Activated effector memory CD4-positive, alpha-beta T cell treated with Interleukin-2 at 50 U/mL for 16 hours (primary cell): ENCODE data around the gene B3GAT1.

Experiments
- DNase-seq: peaks from one replicate; pipeline ENCODE4 v3.0.0-alpha.2; 2020

Gene B3GAT1

DNA sequence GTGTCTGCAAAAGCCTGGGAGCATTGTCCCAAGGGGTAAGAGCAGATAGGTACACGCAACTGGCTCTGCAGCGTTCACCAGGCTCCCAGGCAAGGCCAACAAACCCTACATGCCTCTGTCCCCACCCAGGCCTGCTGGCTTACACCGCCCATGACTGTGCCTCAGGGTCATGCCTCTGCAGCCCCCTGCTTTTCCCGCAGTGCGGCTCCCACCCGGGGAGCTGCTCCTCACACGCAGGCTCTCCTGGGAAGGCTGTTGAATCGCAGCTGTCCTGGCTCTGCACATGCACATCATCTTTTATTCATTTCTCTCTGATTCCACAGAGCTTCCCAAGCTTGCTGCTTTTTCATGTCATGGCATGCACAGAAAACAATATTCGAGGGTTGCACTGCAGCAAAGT lies 29.2 kb upstream of the B3GAT1 start:
- no peak for DNase-seq

DNA sequence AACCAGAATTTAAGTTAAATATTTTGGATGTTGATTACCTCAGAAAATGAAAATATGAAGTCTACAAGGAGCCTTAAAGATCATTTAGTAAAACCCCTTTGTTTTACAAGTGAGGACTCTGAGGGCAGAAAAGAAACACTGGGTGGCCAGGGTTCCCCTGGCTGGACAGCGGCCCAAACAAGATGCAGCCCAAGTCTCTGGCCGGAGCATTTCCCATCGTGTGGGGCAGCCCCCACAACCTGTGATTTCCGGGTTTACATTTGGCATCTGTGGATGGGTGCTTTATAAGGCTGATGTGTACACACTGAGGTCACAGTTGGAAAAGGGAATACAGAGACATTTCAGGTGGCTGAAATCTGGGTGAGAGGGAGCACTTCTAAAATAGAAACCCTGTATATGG lies 28.8 kb upstream of the B3GAT1 start:
- no peak for DNase-seq

DNA sequence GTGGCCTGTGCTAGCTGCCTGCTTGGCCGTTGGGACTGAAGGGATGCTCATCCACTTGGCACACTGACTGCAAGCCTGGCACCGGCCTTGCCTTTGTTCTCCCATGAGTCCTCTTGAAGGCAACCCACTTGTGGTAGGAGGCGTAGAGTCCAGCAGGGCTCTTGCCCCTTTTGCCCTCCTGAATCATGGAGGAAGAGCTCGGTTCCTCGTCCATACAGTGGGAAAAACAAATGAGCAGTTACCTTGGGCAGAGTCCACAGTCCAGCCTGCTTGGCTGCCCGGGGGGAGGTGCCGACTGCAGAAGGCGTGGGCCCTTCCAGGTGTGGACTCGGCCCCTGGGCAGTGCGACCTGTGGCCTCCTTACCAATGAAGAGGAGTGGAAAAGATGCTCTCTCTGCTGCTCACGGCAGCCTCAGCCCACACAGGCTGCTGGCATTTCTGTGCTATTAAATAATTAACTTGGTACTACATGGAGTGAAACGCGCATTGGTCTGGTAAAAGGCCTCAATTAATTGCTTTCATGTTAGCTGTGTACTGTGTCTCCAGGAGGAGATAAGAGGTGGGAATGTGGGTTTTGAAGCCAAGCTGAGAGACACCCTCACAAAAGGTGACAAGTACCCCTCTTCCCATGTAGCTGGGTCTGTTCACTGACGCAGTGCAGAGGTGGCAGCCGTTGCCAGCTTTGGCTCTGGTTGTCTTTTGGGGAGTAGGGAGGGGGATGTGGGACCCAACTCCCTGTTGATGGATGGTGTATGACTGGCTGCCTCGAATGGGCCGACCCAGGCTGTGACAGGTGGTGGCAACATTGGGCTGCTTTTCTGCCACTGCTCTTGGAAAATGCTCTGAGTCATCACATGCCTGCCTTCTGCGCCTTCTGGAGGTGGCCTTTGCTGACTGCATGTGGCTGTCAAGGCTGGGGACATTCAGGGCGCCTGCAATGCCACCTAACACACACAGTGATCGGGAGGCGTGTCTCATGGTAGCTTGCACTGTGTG lies 26.8 kb upstream of the B3GAT1 start:
- DNase-seq: no peak

DNA sequence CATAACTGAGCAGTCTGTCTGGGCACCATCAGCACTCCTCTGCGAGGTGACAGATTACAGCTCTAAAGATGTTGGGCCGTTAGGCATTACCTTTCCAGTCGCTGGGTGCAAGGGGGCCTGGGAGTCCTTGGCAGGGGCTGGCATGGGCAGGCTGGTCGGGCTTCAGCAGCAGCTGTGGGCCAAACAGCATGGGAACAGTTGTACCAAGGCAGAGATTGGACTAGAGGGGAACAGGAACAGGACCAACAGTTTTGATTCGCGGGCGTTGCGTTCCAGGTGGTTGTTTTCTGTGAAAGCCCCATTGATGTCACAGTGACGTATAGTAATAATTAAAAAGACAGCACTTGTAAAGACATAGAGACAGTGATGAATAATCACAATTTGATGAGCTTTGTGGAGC lies 25.8 kb upstream of the B3GAT1 start:
- DNase-seq: no peak

DNA sequence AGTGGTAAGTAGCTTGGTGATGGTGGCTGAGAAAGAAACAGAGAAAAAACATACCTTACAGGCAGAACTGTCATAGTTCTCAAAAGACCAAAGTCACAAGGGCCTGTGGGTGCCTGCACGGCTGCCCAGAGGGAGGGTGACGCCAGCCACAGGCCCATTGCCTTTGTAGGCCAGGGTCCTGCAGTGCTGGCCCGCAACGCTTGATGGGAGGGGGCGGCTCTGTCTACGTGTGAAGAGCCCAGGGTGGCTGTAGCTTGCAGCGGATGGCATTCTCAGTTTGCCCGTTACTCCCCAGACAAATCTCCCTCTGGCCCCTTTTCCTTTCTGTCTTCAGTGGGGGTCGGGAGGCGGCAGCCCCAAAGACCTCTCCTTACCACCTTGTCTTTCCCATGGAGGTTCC lies 24.7 kb upstream of the B3GAT1 start:
- no peak for DNase-seq

DNA sequence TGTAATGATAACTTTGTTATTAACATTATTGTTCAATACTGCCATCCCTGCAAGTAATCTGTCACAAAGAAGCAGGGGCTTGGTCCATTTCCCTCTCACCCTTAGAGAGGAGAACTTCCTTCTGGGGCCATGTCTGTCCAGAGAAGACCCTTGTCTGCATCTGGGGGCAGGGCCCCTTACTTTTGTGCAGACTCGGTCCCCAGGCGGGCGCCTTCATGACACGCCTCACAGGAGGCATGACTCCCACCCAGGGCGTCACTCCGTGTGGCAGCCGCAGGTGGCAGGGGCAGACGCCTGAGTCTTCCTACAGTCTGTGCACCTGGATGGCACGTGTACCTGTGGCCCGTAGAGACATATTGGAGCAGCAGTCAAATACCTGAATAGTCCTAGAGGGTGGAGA lies 21.8 kb upstream of the B3GAT1 start:
- no peak for DNase-seq

DNA sequence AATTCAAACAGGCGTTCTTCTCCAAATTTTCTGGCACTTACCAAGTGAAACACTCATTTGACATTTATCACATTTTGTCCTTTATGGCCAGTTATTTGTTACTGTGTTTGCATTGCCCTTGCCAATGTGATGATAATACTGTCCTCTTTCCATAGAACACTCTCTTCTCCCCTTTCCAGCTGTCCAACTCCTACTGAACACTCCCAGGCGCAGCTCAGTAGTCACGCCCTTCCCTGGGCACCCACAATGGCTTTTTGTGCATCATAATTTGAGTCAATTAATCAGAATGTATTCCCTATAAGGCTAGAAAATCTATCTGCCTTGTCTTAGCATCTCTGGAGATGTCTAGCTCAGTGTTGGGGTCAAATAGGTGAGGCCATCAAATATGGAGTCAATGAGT lies 21.2 kb upstream of the B3GAT1 start:
- no peak for DNase-seq

GRCh38 chr11:134432776-134433175 lies 20.7 kb upstream of the B3GAT1 start:
- no peak for DNase-seq

- no peak for DNase-seq
These were observed 17.1 kb upstream of the B3GAT1 start for GRCh38 chr11:134429106-134429505.

- DNase-seq: no peak
These were observed 13.9 kb upstream of the B3GAT1 start for GRCh38 chr11:134425816-134426536.

GRCh38 chr11:134425413-134425812 lies 13.4 kb upstream of the B3GAT1 start:
- DNase-seq: no peak

GRCh38 chr11:134423106-134423505 lies 11.1 kb upstream of the B3GAT1 start:
- DNase-seq: no peak

GRCh38 chr11:134417871-134418840 lies 6.1 kb upstream of the B3GAT1 start:
- no peak for DNase-seq

DNA sequence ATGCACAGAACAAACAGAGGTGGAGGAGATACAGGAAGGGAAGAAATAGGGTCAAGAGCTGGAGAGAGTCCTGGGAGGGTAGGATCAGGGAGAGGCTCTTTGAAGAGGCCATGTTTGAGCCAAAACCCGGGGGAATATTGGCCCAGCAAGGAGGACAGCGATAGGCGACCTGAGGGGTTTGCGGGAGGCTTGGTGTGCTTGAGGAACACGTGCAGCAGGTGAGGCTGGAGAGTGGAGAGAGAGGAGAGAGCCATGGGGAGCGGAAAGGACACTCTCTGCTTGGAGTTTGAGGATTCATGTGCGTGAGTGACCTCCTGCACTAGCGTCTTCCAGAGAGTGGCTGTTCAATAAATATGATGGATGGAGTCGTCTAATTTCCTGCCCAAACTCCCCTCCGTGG lies 4.7 kb upstream of the B3GAT1 start:
- no peak for DNase-seq

- DNase-seq: no peak
These were observed 3.0 kb upstream of the B3GAT1 start for GRCh38 chr11:134414766-134415765.

DNA sequence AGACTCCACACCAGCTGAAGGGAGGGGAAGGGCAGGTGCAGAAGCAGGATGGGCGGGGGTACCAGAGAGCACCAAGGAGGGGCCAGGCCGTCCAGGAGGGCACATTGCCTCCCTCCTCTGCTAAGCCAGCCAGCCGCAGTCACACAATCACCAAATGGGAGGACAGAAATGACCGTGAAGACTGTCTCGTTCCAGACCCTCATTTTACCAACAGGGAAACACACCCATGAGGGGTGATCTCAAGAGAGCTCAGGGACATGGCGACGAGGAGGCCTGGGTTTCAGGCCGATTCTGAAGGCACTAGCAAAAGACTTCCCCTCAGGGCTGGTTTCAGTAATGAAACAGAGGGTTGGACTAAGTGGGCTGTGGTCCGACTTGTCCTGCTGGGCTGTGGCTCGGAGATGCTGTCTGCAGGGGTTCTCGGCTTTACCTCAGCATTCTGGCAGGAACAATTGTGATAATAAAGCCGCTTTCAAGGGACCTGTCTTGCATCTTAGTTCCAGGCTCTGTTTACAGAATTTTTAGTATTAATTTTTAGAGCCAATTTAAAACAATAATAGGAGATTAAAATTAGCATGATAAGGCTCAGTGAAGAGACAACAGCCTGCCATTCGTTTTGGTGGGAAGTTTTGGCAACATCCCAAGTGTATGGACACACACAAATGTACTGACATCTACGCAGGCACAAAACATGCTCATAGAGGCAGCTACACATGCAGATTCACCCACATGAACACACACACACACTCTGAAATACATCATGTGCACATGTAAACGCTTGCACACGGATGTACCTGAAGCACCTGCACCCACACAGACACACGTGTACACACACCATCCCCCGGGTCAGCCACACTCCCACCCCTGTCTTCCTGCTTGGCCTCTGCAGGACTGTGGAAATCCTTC lies 2.0 kb upstream of the B3GAT1 start:
- no peak for DNase-seq

DNA sequence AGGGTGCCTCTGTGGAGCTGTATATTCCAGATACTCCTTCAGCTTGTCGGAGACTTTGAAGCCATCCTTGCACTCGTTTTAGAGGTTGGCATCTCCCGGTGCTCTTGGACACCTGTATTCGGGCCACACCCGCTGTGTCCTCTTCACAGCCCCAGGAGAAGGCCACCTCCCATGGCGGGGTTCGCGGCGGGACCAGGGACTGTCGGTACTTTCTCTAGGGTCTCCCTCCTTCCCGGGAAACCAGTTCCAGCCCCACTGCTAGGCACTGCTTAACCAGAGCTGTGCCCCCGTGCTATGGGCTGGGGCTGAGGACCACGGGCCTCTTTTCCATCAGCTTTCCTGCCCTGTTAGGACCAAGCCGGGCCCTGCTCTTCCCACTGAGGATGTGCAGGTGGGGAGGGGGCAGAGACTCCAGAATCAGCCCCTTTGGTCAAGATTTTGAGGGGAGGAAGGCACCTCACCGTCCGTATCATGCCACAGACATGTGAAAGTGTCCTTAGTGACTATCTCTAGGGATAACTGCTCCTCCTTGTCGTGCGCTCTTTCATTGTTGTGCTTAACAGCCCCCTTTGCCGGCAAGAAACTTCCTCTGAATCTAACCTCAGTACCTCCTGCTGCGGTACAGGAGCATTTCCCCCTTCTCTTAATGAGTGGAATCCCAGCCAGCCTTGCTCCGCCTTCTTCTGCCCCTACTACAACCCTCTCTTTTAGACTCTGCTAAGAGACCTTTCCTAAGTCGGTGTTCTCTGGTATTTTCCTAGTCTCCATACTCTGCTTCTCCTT lies 1.2 kb upstream of the B3GAT1 start:
- DNase-seq: no peak

DNA sequence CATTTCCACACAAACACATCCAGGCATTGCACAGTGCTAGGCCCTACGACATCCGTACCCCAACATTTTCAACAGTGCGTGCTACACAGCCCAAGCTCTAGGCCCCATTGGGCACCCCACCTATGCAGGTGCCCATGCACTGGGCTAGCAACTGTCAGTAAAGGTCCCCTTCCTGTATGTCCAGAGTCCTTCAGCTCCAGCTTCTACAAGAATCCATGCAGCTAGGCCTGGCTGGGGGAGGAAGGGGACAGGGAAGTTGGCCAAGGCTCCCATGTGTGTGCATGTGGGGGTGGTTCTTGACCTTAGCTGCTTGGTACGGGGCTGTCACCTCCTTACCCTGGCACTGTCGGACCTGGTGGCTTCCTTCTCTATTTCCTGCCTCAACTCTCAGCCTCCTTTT lies 1.3 kb downstream of the B3GAT1 start:
- no peak for DNase-seq

DNA sequence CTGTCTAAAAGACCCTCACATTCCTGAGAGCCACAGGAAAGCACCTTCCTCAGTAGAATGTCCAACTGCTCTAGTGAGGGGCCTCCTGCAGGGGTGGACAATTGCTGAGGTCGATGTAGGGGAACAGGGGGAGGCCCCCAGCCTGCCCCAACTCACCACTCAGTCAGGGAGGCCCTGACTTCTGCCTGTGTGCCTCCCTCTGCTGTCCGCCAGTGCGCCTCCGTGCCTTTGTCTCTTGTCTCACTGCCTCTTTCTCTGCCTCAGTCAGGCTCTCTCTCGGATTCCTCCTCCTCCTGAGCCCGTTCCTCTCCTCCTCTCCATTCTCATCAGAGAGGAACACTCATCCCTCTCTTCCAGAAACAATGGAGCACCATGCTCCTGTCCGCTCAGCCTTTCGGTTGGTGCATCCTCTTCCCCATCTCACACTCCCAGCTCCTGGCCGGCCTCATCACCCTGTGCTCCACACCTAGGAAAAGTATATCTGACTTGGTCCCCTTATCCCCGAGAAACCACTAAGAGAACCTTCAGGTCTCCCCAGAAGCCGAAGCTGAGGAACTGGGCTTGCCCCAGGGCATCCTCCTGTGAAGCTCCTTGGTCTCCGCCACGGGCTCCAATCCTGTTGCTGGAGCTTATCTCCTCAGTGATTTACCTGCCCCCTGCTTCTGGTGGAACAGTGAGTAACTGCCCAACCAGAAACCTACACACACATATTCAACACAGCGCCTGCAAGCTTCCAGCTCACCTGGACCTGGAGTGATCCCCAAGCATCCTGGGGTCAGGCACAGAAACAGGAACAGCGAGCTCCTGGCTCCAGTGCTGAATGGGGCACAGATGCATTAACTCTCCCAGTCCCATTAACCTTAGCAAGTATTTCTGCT lies 2.3 kb downstream of the B3GAT1 start:
- no peak for DNase-seq
